HUES48 (cell line): Measurements from ENCODE around the gene DAGLA.

Source experiments
- H3K27ac ChIP-seq: one replicate; pipeline ENCODE4 v1.7.0; 2013; ENCODE audit warnings: low read depth, low read length, inconsistent platforms
- H3K27me3 ChIP-seq: 2 replicates; pipeline ENCODE4 v1.6.1; 2013; ENCODE audit warnings: mild to moderate bottlenecking, low read length; ENCODE audit not compliant: control insufficient read depth, insufficient read depth
- H3K36me3 ChIP-seq: 2 replicates; pipeline ENCODE4 v1.6.1; 2013; ENCODE audit warnings: low read length; ENCODE audit not compliant: control insufficient read depth, insufficient read depth
- H3K4me1 ChIP-seq: 2 replicates; pipeline ENCODE4 v1.6.1; 2013; ENCODE audit warnings: mild to moderate bottlenecking, low read length; ENCODE audit not compliant: control insufficient read depth, insufficient read depth
- H3K4me3 ChIP-seq: 2 replicates; pipeline ENCODE4 v1.5.1; 2013; ENCODE audit warnings: mild to moderate bottlenecking, low read depth, low read length
- H3K9ac ChIP-seq: 2 replicates; pipeline ENCODE4 v1.6.1; 2013; ENCODE audit warnings: mild to moderate bottlenecking, low read depth, low read length, moderate library complexity
- H3K9me3 ChIP-seq: 2 replicates; pipeline ENCODE4 v1.6.1; 2013; ENCODE audit warnings: low read length; ENCODE audit not compliant: control insufficient read depth, insufficient read depth

The DAGLA gene

DNA sequence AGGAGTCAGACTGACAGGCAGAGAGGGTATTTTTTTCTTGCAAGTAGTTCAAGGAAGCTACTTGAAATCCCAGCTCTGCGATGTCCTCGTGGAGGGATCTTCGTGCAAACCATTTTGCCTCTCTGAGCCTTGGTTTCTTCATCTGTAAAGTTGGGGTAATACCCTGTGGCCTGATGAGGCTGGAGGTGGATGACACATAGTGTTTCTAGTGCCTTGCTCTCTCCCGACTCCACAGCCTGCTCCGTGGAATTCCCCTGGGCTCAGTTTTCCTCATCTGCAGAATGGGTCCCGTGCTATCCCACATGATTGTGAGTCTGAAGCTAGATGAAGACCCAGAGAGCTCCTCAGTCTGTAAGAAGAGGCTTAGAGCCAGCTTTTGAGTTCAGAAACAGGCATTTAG, 32.7 kb downstream of the DAGLA start:
- no peaks in the 10 kb centered on the region for H3K27me3 ChIP-seq
- no peaks in the 10 kb centered on the region for H3K9me3 ChIP-seq
- H3K36me3 ChIP-seq: no peaks in the 10 kb centered on the region
- H3K4me1 ChIP-seq: peaks cover 29% of the 10 kb centered on the region
- no peak overlapping the region for H3K4me3 ChIP-seq
- H3K27ac ChIP-seq: no peak overlapping the region
- no peak overlapping the region for H3K9ac ChIP-seq

DNA sequence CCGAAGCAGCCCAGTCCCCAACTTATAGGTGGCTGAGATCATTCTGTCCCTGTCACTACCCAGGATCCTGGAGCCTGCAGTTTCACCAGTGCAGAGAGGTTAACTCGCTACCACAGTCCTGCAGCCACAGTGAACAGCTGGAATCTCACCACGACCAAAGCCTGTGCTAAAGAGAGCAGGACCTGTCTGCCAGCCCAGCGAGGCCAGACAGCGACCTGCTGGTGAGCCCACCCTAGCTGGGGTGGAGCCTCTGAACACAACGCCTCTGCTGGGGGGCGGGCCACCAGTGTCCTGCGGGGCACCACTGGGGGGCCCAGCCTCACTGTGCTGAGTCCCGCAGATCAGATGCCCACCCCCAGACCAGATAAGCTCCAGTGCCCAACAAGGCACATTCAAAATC, 33.3 kb downstream of the DAGLA start:
- H3K9ac ChIP-seq: no peak overlapping the region
- no peak overlapping the region for H3K4me3 ChIP-seq
- no peak overlapping the region for H3K27ac ChIP-seq
- no peaks in the 10 kb centered on the region for H3K36me3 ChIP-seq
- no peaks in the 10 kb centered on the region for H3K9me3 ChIP-seq
- H3K4me1 ChIP-seq: peaks cover 33% of the 10 kb centered on the region
- no peaks in the 10 kb centered on the region for H3K27me3 ChIP-seq

DNA sequence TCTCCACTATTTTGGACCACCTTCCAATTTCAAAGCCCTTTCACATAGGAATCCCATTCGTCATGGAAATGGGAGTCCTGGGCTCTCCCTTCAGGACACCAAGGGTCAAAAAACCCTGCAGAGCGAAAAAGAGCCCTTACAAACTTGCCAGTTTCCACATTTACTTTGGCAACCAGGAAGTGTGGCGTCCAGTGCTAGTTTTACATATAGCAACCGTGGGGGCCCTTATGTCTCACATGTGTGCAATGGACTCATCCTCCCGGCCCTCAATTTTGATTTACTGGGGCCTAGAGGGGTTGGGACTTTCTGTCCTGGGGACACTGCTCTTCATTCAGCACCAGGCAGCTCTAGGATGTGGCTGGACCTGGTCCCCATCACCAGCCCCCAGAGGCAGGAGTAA, 33.7 kb downstream of the DAGLA start:
- no peak overlapping the region for H3K9ac ChIP-seq
- no peaks in the 10 kb centered on the region for H3K27me3 ChIP-seq
- H3K4me1 ChIP-seq: peaks cover 34% of the 10 kb centered on the region

DNA sequence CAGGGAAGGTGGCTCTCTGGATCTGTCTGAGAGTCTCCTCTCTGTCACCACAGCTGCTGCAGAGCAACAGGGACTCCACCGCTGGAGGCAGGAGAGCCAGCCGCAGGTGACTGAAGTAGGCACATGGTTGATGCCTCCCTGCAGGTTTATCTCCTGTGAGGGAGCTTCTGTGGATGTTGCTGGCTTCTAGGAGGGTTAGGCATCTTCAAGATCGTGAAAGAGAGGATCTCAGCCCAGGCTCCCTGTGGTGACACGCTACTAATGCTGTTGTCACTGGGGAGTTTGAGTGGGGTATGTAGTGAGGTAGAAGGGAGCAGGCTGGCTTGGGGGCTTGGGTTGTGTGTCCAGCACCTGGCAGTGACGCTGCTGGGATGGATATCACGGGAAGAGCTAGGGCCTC, 34.1 kb downstream of the DAGLA start:
- Histone ChIP-seq H3K4me3 (no peak overlapping the region), H3K9me3 (no peaks in the 10 kb centered on the region), H3K27me3 (no peaks in the 10 kb centered on the region), H3K4me1 (peaks cover 38% of the 10 kb centered on the region), H3K36me3 (no peaks in the 10 kb centered on the region), H3K27ac (no peak overlapping the region), H3K9ac (no peak overlapping the region)

More for the DNA sequence above, 33.7 kb downstream of the DAGLA start:
- Histone ChIP-seq H3K27ac (no peak overlapping the region), H3K36me3 (no peaks in the 10 kb centered on the region), H3K9me3 (no peaks in the 10 kb centered on the region), H3K4me3 (no peak overlapping the region)

DNA sequence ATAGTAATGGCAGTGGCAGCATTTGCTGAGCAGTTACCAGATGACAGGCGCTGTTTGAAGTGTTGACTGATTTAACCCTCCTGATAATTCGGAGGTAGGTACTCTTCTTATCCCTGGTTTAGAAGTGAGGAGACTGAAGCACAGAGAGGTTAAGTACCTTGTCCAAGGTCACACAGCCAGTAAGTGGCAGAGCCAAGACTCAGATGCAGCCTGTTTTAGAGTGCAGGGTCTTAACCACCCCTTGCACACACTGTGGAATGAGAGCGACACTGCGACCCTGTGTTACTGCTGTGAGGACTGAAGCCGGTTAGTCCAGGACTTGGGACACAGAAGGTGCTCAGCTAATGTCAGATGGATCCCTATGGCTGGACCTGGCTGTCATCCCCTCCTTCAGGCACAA, 34.7 kb downstream of the DAGLA start:
- Histone ChIP-seq H3K27me3 (no peaks in the 10 kb centered on the region), H3K4me3 (no peak overlapping the region), H3K27ac (no peak overlapping the region), H3K4me1 (peaks cover 37% of the 10 kb centered on the region), H3K9ac (no peak overlapping the region), H3K9me3 (no peaks in the 10 kb centered on the region), H3K36me3 (no peaks in the 10 kb centered on the region)

DNA sequence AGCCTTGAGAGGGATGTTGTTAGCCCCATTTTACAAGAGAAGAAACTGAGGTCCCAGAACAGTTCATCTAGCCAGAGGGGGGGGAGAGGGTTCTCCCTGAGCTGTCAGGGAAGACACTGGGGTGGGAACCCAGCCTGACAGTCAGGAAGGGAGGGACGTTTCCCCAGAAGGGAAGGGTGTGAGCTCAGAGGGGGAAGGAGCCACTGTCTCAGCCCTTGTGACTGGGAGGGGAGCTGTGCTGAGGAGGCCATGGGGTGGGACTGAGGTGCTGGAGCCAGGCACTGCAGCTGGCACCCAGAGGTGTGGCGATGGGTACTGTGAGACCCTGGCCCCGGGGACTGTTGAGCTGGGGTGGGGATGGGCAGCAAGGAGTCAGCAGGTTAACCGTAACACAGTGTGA, 35.7 kb downstream of the DAGLA start:
- peaks cover 3% of the 10 kb centered on the region; the same call in 1 of the 2 replicates for H3K36me3 ChIP-seq
- no peaks in the 10 kb centered on the region for H3K27me3 ChIP-seq
- no peaks in the 10 kb centered on the region for H3K9me3 ChIP-seq
- H3K4me3 ChIP-seq: no peak overlapping the region
- H3K9ac ChIP-seq: no peak overlapping the region
- no peak overlapping the region for H3K27ac ChIP-seq
- H3K4me1 ChIP-seq: peaks cover 31% of the 10 kb centered on the region

DNA sequence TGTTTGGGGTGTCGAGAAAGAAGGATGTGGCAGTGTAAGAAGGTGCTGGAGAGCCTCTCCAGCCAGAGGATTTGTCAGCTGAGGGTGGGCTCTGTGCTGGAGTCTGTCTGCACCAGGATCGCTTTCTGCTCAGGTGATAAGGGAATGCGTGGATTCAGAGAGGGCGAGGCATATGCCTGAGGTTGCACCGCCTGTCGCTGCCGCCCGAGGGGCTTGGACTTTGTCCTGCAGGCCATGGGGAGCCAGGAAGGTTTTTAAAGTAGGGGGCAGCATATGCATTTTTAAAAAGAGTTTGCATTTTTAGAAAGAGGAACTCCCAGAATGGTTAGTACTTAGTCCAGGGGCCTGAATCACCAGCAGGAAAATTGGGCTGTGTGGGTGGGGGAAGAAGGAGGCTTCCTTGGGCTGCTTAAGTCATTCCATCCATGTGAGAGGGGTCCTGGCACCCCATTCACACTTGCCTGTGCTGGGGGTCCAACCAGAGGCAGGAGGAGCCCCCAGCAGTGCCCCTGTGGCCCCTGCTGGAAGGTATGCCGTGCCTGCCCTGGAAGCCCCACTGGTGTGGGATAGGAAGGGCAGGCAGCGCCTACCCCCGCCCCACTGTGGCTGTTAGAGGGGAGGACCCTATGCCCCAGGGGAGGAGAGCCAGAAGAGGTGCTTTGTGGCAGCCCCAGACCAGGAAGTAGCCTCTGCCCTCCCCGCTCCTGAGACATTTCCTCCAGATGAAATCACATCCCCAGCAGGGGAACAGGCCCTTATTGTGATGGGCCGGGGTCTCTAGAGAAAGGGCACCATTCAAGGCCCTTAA, 36.5 kb downstream of the DAGLA start:
- no peaks in the 10 kb centered on the region for H3K9me3 ChIP-seq
- no peaks in the 10 kb centered on the region for H3K27me3 ChIP-seq
- H3K4me1 ChIP-seq: peaks cover 31% of the 10 kb centered on the region
- H3K4me3 ChIP-seq: no peak overlapping the region
- no peak overlapping the region for H3K9ac ChIP-seq
- peaks cover 3% of the 10 kb centered on the region; the same call in 1 of the 2 replicates for H3K36me3 ChIP-seq
- H3K27ac ChIP-seq: peak overlapping the region; percentile 75

DNA sequence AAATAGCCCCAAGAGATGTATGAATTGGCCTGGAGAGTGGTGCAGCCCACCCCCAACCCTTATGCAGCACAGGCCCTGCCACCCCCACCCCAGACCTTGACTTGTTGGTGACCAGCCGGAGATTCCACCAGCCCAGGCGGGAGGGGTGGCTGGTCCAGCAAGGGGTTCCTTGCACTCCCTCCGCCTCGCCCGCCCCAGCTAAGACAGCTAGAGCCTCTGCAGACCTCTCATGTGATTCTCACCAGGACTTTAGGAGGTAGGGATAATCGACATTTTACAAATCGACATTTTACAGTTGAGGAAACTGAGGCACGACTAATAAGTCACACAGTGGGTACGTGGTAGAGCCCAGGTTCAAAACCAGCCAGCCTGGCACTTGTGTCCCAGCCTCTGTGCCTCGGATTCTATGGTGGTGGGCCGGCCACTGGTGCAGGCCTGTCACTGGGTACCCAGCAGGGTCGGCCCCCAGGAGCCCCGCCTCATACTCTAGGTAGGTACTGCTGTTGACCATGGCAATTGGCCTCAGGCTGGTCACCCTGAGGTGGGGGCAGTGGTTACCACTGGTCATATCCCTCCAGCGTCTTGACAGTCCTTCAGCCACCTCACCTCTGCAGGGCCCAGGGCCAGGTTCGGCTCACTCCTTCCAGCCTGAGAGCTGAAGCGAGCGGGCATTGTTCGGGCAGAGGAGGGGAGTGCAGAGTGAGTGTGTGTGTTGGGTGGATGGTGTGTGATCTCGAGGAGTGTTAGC, 37.3 kb downstream of the DAGLA start:
- Histone ChIP-seq H3K27ac (peak overlapping the region; percentile 74), H3K4me3 (no peak overlapping the region), H3K27me3 (no peaks in the 10 kb centered on the region), H3K9ac (no peak overlapping the region), H3K36me3 (peaks cover 3% of the 10 kb centered on the region; the same call in 1 of the 2 replicates), H3K9me3 (no peaks in the 10 kb centered on the region), H3K4me1 (peaks cover 31% of the 10 kb centered on the region)

DNA sequence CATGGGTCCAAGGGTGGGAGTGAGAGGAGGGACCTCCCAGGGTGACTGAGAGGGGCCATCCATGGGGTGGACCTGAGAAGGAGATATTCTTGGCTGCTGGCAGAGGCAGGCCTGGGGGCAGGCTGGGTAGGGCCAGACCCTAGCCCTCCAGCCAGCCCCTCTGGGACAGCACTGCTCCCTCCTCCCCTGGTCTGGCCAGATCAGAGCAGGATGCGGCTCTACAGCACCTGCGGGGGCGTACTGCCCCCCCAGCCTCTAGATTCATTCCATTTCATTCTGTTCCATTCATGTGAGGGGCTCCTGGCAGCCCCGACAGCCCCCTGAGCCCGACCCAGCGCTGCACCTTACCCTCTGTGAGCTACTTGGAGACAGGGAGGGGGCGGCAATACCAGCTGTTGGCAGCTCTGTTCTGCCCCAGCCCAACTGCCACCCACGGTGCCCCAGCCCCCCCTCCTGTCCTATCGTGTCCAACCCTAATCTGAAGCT, 37.9 kb downstream of the DAGLA start:
- Histone ChIP-seq H3K4me1 (peaks cover 31% of the 10 kb centered on the region), H3K27me3 (no peaks in the 10 kb centered on the region), H3K27ac (peak overlapping the region; percentile 74), H3K36me3 (peaks cover 4% of the 10 kb centered on the region; the same call in 1 of the 2 replicates), H3K9me3 (no peaks in the 10 kb centered on the region), H3K4me3 (0 out of 2 replicates have a peak overlapping the region, but pooled peaks have one; percentile 60), H3K9ac (no peak overlapping the region)

DNA sequence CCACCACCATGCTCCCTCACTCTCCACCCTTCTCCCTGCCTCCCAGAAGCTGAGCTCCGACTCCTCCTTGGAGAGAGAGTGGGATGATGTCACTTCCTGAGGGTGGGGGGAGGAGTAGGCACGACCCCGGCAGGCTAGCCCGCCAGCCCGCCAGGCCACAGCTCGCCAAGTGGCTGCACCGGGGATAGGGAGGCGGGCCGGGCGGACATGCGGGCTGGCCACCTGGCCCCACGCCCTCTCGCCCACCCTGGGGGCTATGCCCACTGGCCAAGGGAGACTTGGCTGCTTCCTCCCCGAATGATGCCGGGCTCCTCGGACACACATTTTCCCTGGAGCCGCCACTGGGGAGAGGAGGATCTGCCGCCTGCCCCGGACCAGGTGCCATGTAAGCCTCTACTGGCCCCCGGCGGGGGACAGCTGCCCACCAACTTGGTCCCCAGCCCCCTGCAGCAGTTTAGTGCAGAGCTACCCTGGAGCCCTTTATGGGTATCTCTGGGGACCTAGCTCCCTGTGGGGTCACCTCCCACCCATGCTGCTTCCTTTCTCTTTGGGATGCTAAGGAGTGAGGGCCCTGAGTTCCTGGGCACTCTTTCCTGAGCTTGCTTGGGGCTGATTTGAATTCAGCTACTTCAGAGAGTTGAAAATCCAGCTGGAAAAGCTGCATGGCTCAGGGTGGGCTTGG, 38.6 kb downstream of the DAGLA start:
- H3K9me3 ChIP-seq: no peaks in the 10 kb centered on the region
- H3K36me3 ChIP-seq: peaks cover 10% of the 10 kb centered on the region; the same call in 1 of the 2 replicates
- H3K27me3 ChIP-seq: no peaks in the 10 kb centered on the region
- H3K9ac ChIP-seq: peak overlapping the region; percentile 63
- peak overlapping the region; percentile 60 for H3K4me3 ChIP-seq
- peak overlapping the region; percentile 77 for H3K27ac ChIP-seq
- H3K4me1 ChIP-seq: peaks cover 31% of the 10 kb centered on the region
